GM10248 (cell line): Measurements from ENCODE around the gene SETD9.

Source experiments
- CTCF ChIA-PET: fragments of 300-600 bp; sonication (Branson Sonifier 250); formaldehyde crosslinking; extraction: SDS; loops from one replicate; lab custom pipeline; 2021; ENCODE audit warnings: antibody characterized with exemption; lab: Yijun Ruan, JAX
- POLR2A ChIA-PET: fragments of 350-650 bp; sonication (Branson Sonifier 250); formaldehyde crosslinking; extraction: SDS; loops from one replicate; lab custom pipeline; 2020; ENCODE audit warnings: antibody characterized with exemption; lab: Yijun Ruan, JAX
- DNase-seq: peaks from one replicate; pipeline ENCODE4 v3.0.0; 2012; ENCODE audit errors: extremely low spot score
- TF ChIP-seq, protein P1 (sequence below): IDR thresholded peaks from 2 replicates; pipeline ENCODE4 v1.5.1; 2012; ENCODE audit warnings: mild to moderate bottlenecking, low read depth; ENCODE audit errors: extremely low read depth, missing control alignments, control extremely low read depth

SETD9 gene, protein sequence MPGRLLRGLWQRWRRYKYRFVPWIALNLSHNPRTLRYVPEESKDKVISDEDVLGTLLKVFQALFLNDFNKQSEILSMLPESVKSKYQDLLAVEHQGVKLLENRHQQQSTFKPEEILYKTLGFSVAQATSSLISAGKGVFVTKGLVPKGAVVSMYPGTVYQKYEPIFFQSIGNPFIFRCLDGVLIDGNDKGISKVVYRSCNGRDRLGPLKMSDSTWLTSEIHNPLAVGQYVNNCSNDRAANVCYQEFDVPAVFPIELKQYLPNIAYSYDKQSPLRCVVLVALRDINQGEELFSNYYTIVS

DNA sequence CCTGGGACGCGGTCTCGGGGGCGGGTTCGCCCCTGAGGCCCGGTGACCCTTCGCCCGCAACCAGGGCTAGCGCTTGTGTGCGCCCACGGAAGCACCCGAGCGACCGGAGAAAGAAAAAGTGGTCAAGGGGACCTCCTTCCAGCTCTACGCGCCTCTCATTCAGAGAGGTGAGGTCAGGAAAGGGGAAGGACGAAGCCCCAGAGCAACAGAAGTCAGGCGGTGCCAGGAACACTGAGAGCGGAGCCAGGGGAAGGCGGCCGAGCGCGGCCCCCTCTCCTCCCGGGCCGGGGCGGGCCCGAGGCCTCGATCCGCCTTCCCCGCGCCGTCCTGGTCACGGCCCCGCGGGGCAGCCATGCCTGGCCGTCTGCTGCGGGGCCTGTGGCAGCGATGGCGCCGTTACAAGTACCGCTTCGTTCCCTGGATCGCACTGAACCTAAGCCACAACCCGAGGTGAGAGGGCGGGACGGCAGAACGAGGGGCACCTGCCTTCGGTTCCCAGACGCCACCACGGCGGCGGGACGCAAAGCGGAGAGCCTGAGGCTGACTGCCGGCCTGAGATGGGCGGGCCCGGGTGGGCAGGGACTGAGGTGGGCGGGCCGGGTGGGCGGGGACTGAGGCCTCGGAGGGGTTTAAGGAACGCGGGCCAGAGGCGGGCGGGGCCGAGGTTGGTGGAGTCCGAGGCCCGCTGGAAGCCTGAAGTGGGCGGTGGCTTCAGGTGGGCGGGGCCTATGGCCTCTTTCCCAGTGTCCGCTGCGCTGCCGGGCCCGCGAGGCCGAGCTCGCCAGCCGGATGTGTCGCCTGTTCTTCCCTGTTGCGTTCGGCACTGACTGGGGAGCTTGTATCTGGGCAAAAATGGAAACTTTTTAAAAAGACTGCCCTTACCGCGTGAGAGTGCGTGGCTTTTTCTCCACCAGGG, at the start of gene SETD9:
TSS of gene SETD9 (plus strand) at position 303 of the 916 bp plus-strand sequence. CDS start at position 353, 50 bp downstream.
- DNase-seq, result peak; percentile 98
- TF ChIP-seq, protein P1, sequence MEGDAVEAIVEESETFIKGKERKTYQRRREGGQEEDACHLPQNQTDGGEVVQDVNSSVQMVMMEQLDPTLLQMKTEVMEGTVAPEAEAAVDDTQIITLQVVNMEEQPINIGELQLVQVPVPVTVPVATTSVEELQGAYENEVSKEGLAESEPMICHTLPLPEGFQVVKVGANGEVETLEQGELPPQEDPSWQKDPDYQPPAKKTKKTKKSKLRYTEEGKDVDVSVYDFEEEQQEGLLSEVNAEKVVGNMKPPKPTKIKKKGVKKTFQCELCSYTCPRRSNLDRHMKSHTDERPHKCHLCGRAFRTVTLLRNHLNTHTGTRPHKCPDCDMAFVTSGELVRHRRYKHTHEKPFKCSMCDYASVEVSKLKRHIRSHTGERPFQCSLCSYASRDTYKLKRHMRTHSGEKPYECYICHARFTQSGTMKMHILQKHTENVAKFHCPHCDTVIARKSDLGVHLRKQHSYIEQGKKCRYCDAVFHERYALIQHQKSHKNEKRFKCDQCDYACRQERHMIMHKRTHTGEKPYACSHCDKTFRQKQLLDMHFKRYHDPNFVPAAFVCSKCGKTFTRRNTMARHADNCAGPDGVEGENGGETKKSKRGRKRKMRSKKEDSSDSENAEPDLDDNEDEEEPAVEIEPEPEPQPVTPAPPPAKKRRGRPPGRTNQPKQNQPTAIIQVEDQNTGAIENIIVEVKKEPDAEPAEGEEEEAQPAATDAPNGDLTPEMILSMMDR, result no peak
- CTCF ChIA-PET, result interaction anchor here (0.6 to 3.7 kb wide), 7 partner anchors 8 to 638 kb away, joined by 3 to 22 read pairs (median 3); no protein-coding TSS in a partner anchor
- POLR2A ChIA-PET, result interaction anchor here (0.5 to 1.4 kb wide), 3 partner anchors 14 to 264 kb away, joined by 3 to 5 read pairs (median 4); partner anchors contain the start of gene GPBP1

DNA sequence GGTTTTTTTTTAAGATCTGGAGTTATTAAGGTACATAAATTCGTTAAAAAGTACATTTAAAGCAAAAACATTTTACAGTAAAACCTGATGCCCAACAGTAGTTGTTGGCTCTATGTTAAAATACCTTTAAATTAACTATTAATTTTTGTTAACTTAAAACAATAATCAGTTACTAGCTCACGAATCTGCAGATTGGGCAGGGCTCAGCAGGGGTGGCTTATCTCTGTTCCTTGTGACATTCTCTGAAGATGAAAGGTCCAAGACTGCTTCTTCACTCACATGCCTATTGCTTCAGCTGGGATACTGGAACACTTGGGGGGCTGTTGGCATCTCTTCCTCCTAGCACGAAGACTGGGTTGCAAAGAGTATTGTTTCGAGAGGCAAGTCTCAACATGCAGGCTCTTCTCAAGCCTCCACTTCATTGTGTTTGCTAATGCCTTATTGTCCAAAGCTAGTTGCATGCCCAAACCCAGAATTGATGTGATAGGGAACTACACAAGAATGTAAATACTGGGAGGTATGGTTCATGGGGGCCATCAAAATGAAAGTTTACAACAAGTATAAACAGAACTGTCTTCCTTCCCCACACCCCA, 47.4 kb upstream of the SETD9 start:
- DNase-seq, result no peak
- ChIA-PET CTCF (no interaction called here), POLR2A (interaction anchor here (0.7 kb wide), 1 partner anchor 364 kb away, joined by 3 read pairs; no protein-coding TSS in a partner anchor)
- TF ChIP-seq, protein P1, result no peak

DNA sequence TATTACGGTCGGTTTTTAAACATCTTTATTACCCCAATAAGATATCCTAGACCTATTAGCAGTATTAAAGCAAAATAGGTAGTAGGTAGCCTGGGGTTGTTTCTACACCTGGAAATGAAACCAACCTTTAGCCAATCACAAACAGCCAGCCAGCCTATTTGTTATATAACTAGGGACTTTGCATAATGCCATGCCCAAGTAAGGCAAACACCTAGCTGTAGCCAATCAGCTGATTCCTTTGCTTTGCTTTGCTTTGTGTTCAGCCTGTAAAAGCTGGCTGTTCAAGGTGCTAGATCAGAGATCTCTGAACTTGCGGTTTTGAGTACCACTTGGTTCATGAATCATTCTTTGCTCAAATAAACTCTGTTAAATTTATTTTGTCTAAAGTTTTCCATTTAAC, 46.5 kb upstream of the SETD9 start:
- ChIA-PET CTCF (no interaction called here), POLR2A (no interaction called here)
- DNase-seq, result no peak
- TF ChIP-seq, protein P1, result no peak

DNA sequence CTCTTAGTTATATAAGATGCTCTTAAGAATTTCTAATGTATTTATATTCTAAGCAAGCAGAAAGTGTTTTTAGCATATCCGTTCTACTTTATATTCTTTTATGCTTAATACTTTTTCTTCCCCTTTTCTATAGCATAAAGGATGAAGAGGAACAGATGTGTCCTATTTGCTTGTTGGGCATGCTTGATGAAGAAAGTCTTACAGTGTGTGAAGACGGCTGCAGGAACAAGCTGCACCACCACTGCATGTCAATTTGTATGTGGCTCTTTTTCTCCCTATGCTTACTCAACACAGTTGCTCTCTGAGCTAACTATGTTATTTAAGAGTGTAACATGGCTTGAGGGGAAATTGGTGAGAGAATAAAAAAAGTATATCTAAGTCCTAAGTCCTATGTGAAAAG, 37.6 kb upstream of the SETD9 start:
- CTCF ChIA-PET, result no interaction called here
- POLR2A ChIA-PET, result no interaction called here
- no peak for DNase-seq
- TF ChIP-seq, protein P1, result no peak

DNA sequence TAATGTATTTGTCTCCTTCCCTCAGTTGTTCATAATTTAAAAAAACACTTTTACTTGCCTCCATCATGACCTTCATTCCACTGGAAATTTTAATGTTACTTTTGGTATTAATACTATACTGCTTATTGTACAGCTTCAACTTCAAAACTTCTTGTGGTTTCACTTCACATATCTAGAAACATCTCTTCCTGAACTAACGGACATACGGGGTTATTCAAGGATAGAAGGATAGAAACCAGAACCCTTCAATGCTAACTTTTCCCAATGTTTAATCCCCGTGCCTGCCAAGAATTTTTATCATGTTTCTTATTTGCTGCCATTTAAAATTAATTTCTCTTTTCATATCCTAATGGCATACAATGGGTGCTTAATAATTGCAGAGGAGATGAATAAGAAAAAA, 36.3 kb upstream of the SETD9 start:
- TF ChIP-seq, protein P1, result no peak
- CTCF ChIA-PET, result interaction anchor here (1.3 kb wide), 1 partner anchor 8 kb away, joined by 3 read pairs; no protein-coding TSS in a partner anchor
- POLR2A ChIA-PET, result no interaction called here
- no peak for DNase-seq

DNA sequence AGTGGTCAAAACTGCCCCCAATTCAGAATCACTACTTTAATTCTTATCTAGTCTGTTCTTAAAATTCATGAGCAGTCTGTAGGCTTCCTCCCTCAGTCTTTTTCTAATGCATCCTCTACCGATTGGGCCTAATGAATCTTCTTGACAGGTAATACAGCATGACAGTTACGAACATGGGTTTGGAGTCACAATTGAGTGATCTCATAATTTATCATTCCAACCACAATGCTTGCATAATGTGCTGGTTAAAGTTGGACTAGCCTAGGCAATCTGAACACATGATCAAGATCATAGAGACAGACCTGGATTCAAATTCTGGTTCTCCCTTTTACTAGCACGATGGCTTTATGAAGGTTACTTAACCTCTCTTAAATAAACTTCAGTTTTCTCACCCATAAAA, 33.1 kb upstream of the SETD9 start:
- TF ChIP-seq, protein P1, result no peak
- CTCF ChIA-PET, result no interaction called here

More for the DNA sequence above, 33.1 kb upstream of the SETD9 start:
- DNase-seq, result no peak
- POLR2A ChIA-PET, result no interaction called here
